ENCODE results near the gene MEIS2. TPM values are rescaled to one million over a fixed set of nuclear protein-coding genes. Genes with fewer than 3 reads are reported as not detected.

Gene MEIS2
- total RNA-seq, 1 donor, result 73.0 TPM

GRCh38 chr15:37004373-37004869 is 95.9 kb downstream of the MEIS2 start:
- H3K4me3 ChIP-seq (ENCODE audit: low read depth, low read length), result no peak overlapping the region
- no peak for TF ChIP-seq CTCF (IDR thresholded peaks at IDR 0.05; ENCODE audit: insufficient read depth, low read depth, low read length)
- no peak for DNase-seq (ENCODE audit: low read depth)

- no peak for TF ChIP-seq CTCF (IDR thresholded peaks at IDR 0.05; ENCODE audit: insufficient read depth, low read depth, low read length)
- DNase-seq (ENCODE audit: low read depth), result no peak
- no peak overlapping the region for H3K4me3 ChIP-seq (ENCODE audit: low read depth, low read length)
These were observed 98.2 kb downstream of the MEIS2 start for GRCh38 chr15:37002041-37002672.

GRCh38 chr15:37001417-37001816 is 98.9 kb downstream of the MEIS2 start:
- DNase-seq (ENCODE audit: low read depth), result no peak
- TF ChIP-seq CTCF (IDR thresholded peaks at IDR 0.05; ENCODE audit: insufficient read depth, low read depth, low read length), result no peak
- H3K4me3 ChIP-seq (ENCODE audit: low read depth, low read length), result no peak overlapping the region

GRCh38 chr15:36999778-37000177 is 100.6 kb downstream of the MEIS2 start:
- no peak overlapping the region for H3K4me3 ChIP-seq (ENCODE audit: low read depth, low read length)
- no peak for DNase-seq (ENCODE audit: low read depth)
- no peak for TF ChIP-seq CTCF (IDR thresholded peaks at IDR 0.05; ENCODE audit: insufficient read depth, low read depth, low read length)

GRCh38 chr15:36996538-36997181 is 103.7 kb downstream of the MEIS2 start:
- H3K4me3 ChIP-seq (ENCODE audit: low read depth, low read length), result no peak overlapping the region
- peak; percentile 45 for DNase-seq (ENCODE audit: low read depth)
- TF ChIP-seq CTCF (IDR thresholded peaks at IDR 0.05; ENCODE audit: insufficient read depth, low read depth, low read length), result no peak

GRCh38 chr15:36996121-36996520 is 104.2 kb downstream of the MEIS2 start:
- TF ChIP-seq CTCF (IDR thresholded peaks at IDR 0.05; ENCODE audit: insufficient read depth, low read depth, low read length), result no peak
- H3K4me3 ChIP-seq (ENCODE audit: low read depth, low read length), result no peak overlapping the region
- DNase-seq (ENCODE audit: low read depth), result no peak

All from fibroblast of villous mesenchyme (primary cell).